Stimulated activated CD4-positive, alpha-beta T cell treated with anti-CD3 and anti-CD28 coated beads, Interleukin-1b, Interleukin-23, amount 100 ng/mL, for 4 hours (primary cell): ENCODE data around the gene POU2AF1.

ENCODE experiments used
- DNase-seq, 2 donors: peaks; one replicate each; pipeline ENCODE4 v3.0.0-alpha.2; 2020; ENCODE audit warnings: low read depth in 2 of 2

POU2AF1 gene

GRCh38 chr11:111361052-111361801, 17.8 kb downstream of the POU2AF1 start:
- no peak for DNase-seq

- no peak for DNase-seq
Observed at GRCh38 chr11:111360150-111361043, 18.7 kb downstream of the POU2AF1 start.

GRCh38 chr11:111359223-111360149, 19.6 kb downstream of the POU2AF1 start:
- no peak for DNase-seq

- DNase-seq: no peak
Observed at GRCh38 chr11:111358038-111359001, 20.8 kb downstream of the POU2AF1 start.

- no peak for DNase-seq
Observed at GRCh38 chr11:111357150-111358037, 21.7 kb downstream of the POU2AF1 start.

- no peak for DNase-seq
Observed at GRCh38 chr11:111356660-111357048, 22.4 kb downstream of the POU2AF1 start.

GRCh38 chr11:111355956-111356659, 23.0 kb downstream of the POU2AF1 start:
- DNase-seq: no peak

- no peak for DNase-seq
Observed at GRCh38 chr11:111355101-111355500, 24.0 kb downstream of the POU2AF1 start.

GRCh38 chr11:111354601-111354891, 24.5 kb downstream of the POU2AF1 start:
- no peak for DNase-seq

GRCh38 chr11:111353776-111354600, 25.1 kb downstream of the POU2AF1 start:
- DNase-seq: no peak

GRCh38 chr11:111352935-111353710, 26.0 kb downstream of the POU2AF1 start:
- no peak for DNase-seq

GRCh38 chr11:111352231-111352746, 26.8 kb downstream of the POU2AF1 start:
- no peak for DNase-seq

GRCh38 chr11:111351374-111352055, 27.6 kb downstream of the POU2AF1 start:
- no peak for DNase-seq

- no peak for DNase-seq
Observed at GRCh38 chr11:111350811-111351210, 28.3 kb downstream of the POU2AF1 start.

- no peak for DNase-seq
Observed at GRCh38 chr11:111349191-111349695, 29.8 kb downstream of the POU2AF1 start.

- no peak for DNase-seq
Observed at GRCh38 chr11:111348147-111348546, 30.9 kb downstream of the POU2AF1 start.
